ENCODE data around the gene MRPS2.

Gene MRPS2

DNA sequence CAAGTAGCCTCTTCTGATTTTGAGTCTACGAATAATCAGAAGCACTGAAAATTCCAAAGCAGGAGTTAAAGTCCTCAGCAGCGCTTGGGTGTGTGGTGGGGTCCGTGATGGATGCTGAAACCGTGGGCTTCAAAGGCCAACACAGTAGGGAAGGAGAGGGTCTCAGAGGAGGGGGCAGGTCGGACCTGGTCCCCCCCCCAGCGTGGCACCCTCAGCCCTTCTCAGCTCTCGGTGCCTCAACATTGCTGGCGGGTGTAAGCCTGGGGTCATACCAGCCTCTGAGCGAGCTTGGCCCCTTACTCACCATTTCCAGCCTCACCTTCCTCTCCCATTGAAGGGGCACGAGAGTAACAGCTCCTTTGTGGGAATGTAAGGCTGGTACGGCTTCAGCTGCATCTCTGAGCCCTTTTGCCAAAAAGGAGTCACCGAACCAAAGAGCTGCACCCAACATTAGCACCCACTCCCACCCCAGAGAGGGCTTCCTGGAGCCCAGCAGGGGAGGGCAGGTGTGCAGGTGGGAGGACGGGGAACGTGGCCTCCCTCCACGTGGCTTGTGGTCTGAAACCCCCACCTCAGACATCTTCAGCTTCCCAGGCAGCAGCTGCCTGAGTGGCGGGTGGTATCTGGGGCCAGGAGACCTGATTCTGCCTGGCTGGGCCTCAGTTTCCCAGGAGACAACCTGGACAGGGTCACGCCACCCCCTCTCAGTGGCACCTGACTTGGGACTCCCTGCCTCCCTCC is 14.0 kb downstream of the MRPS2 start:
- Histone ChIP-seq H3K4me3 (ENCODE audit: low read depth, low read length, poor library complexity, severe bottlenecking) (no peak overlapping the region), H3F3A (ENCODE audit: insufficient read depth, low read length) (no peaks in the 10 kb centered on the region), H2AFZ (ENCODE audit: low read length) (no peak overlapping the region)

DNA sequence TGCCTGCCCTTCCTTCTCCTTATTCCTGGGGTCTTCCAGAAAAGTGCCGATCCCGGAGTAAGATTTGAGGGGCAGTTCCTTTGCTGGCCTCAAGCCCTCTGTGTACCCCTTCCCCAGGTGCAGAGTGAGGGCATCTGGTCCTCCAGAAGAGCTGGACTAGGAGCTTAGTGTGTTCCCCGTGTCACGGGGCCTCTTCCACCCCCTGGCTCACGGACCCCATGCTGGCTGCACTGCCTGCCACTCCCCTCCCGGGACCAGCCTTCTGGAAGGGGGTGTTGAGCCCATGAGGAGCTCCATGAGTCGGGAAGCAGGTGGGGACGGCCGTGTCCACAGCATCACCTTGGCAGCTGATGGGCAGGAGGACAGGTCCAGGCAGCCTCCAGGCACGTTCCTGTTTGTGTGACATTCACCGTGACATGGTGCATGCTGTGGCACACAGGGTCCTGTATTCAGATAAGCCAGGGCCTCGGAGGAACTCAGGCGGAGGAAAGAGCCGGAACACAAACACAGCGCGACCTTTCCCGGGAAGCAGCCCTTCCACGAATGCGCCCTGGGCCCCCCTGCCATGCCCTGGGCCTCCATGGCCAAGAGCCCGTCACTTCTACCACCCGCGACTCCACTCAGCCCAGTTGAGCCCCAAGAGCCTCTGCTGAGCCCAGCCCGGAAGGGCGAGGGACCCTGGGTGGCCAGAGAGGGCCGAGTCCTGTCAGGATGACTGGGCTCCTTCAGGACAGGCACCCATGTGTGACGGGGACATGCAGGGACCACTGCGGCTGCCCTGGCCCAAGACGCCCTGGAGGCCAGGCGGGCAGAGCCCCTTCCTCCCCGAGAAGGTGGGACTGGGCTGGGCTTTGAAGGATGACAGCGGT is 14.8 kb downstream of the MRPS2 start:
- no peak overlapping the region for H3K4me2 ChIP-seq (ENCODE audit: low read length)
- H3K4me1 ChIP-seq (ENCODE audit: insufficient read depth, low read length, severe bottlenecking), result no peaks in the 10 kb centered on the region
- TF ChIP-seq EZH2 (IDR thresholded peaks at IDR 0.05; ENCODE audit: borderline replicate concordance, low read length), result no peak
- TF ChIP-seq, protein P1, sequence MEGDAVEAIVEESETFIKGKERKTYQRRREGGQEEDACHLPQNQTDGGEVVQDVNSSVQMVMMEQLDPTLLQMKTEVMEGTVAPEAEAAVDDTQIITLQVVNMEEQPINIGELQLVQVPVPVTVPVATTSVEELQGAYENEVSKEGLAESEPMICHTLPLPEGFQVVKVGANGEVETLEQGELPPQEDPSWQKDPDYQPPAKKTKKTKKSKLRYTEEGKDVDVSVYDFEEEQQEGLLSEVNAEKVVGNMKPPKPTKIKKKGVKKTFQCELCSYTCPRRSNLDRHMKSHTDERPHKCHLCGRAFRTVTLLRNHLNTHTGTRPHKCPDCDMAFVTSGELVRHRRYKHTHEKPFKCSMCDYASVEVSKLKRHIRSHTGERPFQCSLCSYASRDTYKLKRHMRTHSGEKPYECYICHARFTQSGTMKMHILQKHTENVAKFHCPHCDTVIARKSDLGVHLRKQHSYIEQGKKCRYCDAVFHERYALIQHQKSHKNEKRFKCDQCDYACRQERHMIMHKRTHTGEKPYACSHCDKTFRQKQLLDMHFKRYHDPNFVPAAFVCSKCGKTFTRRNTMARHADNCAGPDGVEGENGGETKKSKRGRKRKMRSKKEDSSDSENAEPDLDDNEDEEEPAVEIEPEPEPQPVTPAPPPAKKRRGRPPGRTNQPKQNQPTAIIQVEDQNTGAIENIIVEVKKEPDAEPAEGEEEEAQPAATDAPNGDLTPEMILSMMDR (IDR thresholded peaks at IDR 0.05; ENCODE audit: low read length), result no peak
- peaks cover 6% of the 10 kb centered on the region; the same call in 1 of the 2 replicates for H3K27me3 ChIP-seq (ENCODE audit: insufficient read depth, low read length)
- no peak overlapping the region for H2AFZ ChIP-seq (ENCODE audit: low read length)
- no peaks in the 10 kb centered on the region for H3K36me3 ChIP-seq (ENCODE audit: insufficient read depth, low read length)
- H3K9ac ChIP-seq (ENCODE audit: low read length), result no peak overlapping the region
- no peak overlapping the region for H3K4me3 ChIP-seq (ENCODE audit: low read depth, low read length, poor library complexity, severe bottlenecking)
- no peaks in the 10 kb centered on the region for H3K9me3 ChIP-seq (ENCODE audit: low read length)
- H3K27ac ChIP-seq (ENCODE audit: low read depth, low read length, poor library complexity, severe bottlenecking), result no peak overlapping the region
- H3K9me2 ChIP-seq (ENCODE audit: low read depth, low read length), result no peaks in the 10 kb centered on the region
- no peaks in the 10 kb centered on the region for H4K20me1 ChIP-seq (ENCODE audit: insufficient read depth, low read length)
- no peaks in the 10 kb centered on the region for H3K79me2 ChIP-seq (ENCODE audit: insufficient read depth, low read length)
- H3F3A ChIP-seq (ENCODE audit: insufficient read depth, low read length), result no peaks in the 10 kb centered on the region

More for the DNA sequence above, 14.0 kb downstream of the MRPS2 start:
- Histone ChIP-seq H3K79me2 (ENCODE audit: insufficient read depth, low read length) (no peaks in the 10 kb centered on the region), H3K4me2 (ENCODE audit: low read length) (no peak overlapping the region), H4K20me1 (ENCODE audit: insufficient read depth, low read length) (no peaks in the 10 kb centered on the region), H3K27me3 (ENCODE audit: insufficient read depth, low read length) (peaks cover 6% of the 10 kb centered on the region; the same call in 1 of the 2 replicates), H3K36me3 (ENCODE audit: insufficient read depth, low read length) (no peaks in the 10 kb centered on the region), H3K9me2 (ENCODE audit: low read depth, low read length) (no peaks in the 10 kb centered on the region), H3K9ac (ENCODE audit: low read length) (no peak overlapping the region), H3K9me3 (ENCODE audit: low read length) (peaks cover under 1% of the 10 kb centered on the region; the same call in 1 of the 2 replicates), H3K4me1 (ENCODE audit: insufficient read depth, low read length, severe bottlenecking) (no peaks in the 10 kb centered on the region), H3K27ac (ENCODE audit: low read depth, low read length, poor library complexity, severe bottlenecking) (no peak overlapping the region)
- no peak for TF ChIP-seq EZH2 (IDR thresholded peaks at IDR 0.05; ENCODE audit: borderline replicate concordance, low read length)
- TF ChIP-seq, protein P1 (IDR thresholded peaks at IDR 0.05; ENCODE audit: low read length), result no peak

GRCh38 chr9:135516132-135516860 is 15.8 kb downstream of the MRPS2 start:
- H3K27me3 ChIP-seq (ENCODE audit: insufficient read depth, low read length), result peaks cover 6% of the 10 kb centered on the region; the same call in 1 of the 2 replicates
- H2AFZ ChIP-seq (ENCODE audit: low read length), result no peak overlapping the region
- H3K9me3 ChIP-seq (ENCODE audit: low read length), result no peaks in the 10 kb centered on the region
- no peak overlapping the region for H3K4me2 ChIP-seq (ENCODE audit: low read length)
- H3K9me2 ChIP-seq (ENCODE audit: low read depth, low read length), result no peaks in the 10 kb centered on the region
- no peak overlapping the region for H3K9ac ChIP-seq (ENCODE audit: low read length)
- no peaks in the 10 kb centered on the region for H4K20me1 ChIP-seq (ENCODE audit: insufficient read depth, low read length)
- H3F3A ChIP-seq (ENCODE audit: insufficient read depth, low read length), result no peaks in the 10 kb centered on the region
- no peaks in the 10 kb centered on the region for H3K79me2 ChIP-seq (ENCODE audit: insufficient read depth, low read length)
- H3K36me3 ChIP-seq (ENCODE audit: insufficient read depth, low read length), result no peaks in the 10 kb centered on the region
- no peak overlapping the region for H3K27ac ChIP-seq (ENCODE audit: low read depth, low read length, poor library complexity, severe bottlenecking)
- H3K4me3 ChIP-seq (ENCODE audit: low read depth, low read length, poor library complexity, severe bottlenecking), result no peak overlapping the region
- TF ChIP-seq, protein P1 (IDR thresholded peaks at IDR 0.05; ENCODE audit: low read length), result no peak
- TF ChIP-seq EZH2 (IDR thresholded peaks at IDR 0.05; ENCODE audit: borderline replicate concordance, low read length), result no peak
- no peaks in the 10 kb centered on the region for H3K4me1 ChIP-seq (ENCODE audit: insufficient read depth, low read length, severe bottlenecking)
